ENCODE results near the gene ATXN7. TPM values are rescaled to one million over a fixed set of nuclear protein-coding genes. Genes with fewer than 3 reads are reported as not detected.

ATXN7 gene
- total RNA-seq, 1 donor from 2014 or later = 28.7 TPM

GRCh38 chr3:63908776-63909175, 45.1 kb downstream of the ATXN7 start:
- Mint-ChIP-seq H3K27me3 (ENCODE audit: low read depth) (no peaks in the 10 kb centered on the region), H3K27ac (no peak overlapping the region), H3K4me1 (peaks cover 17% of the 10 kb centered on the region), H3K36me3 (peaks cover 2% of the 10 kb centered on the region), H3K9me3 (no peaks in the 10 kb centered on the region), H3K4me3 (no peak overlapping the region)
- DNase-seq (ENCODE audit: low spot score in 2 of 2, unreplicated experiment in 2 of 2) = no peak
- TF ChIP-seq CTCF (IDR thresholded peaks at IDR 0.05; ENCODE audit: unreplicated experiment) = no peak

GRCh38 chr3:63909431-63909830, 45.8 kb downstream of the ATXN7 start:
- H3K4me1 Mint-ChIP-seq = peaks cover 22% of the 10 kb centered on the region
- no peaks in the 10 kb centered on the region for H3K27me3 Mint-ChIP-seq (ENCODE audit: low read depth)
- H3K36me3 Mint-ChIP-seq = peaks cover 2% of the 10 kb centered on the region
- DNase-seq (ENCODE audit: low spot score in 2 of 2, unreplicated experiment in 2 of 2) = no peak
- TF ChIP-seq CTCF (IDR thresholded peaks at IDR 0.05; ENCODE audit: unreplicated experiment) = no peak
- no peak overlapping the region for H3K4me3 Mint-ChIP-seq
- H3K27ac Mint-ChIP-seq = no peak overlapping the region
- H3K9me3 Mint-ChIP-seq = no peaks in the 10 kb centered on the region

GRCh38 chr3:63910001-63910400, 46.3 kb downstream of the ATXN7 start:
- Mint-ChIP-seq H3K4me1 (peaks cover 24% of the 10 kb centered on the region), H3K4me3 (no peak overlapping the region), H3K27ac (no peak overlapping the region), H3K36me3 (no peaks in the 10 kb centered on the region), H3K27me3 (ENCODE audit: low read depth) (no peaks in the 10 kb centered on the region), H3K9me3 (no peaks in the 10 kb centered on the region)
- no peak for TF ChIP-seq CTCF (IDR thresholded peaks at IDR 0.05; ENCODE audit: unreplicated experiment)
- no peak for DNase-seq (ENCODE audit: low spot score in 2 of 2, unreplicated experiment in 2 of 2)

- no peaks in the 10 kb centered on the region for H3K9me3 Mint-ChIP-seq
- H3K27me3 Mint-ChIP-seq (ENCODE audit: low read depth) = no peaks in the 10 kb centered on the region
- H3K4me1 Mint-ChIP-seq = peaks cover 24% of the 10 kb centered on the region
- peak overlapping the region; percentile 44 for H3K27ac Mint-ChIP-seq
- TF ChIP-seq CTCF (IDR thresholded peaks at IDR 0.05; ENCODE audit: unreplicated experiment) = no peak
- DNase-seq (ENCODE audit: low spot score in 2 of 2, unreplicated experiment in 2 of 2) = no peak
- H3K4me3 Mint-ChIP-seq = peak overlapping the region; percentile 79
- peaks cover 2% of the 10 kb centered on the region for H3K36me3 Mint-ChIP-seq
These were observed 47.2 kb downstream of the ATXN7 start for GRCh38 chr3:63910891-63911290.

- H3K36me3 Mint-ChIP-seq = peaks cover 5% of the 10 kb centered on the region
- no peak for TF ChIP-seq CTCF (IDR thresholded peaks at IDR 0.05; ENCODE audit: unreplicated experiment)
- no peak for DNase-seq (ENCODE audit: low spot score in 2 of 2, unreplicated experiment in 2 of 2)
- peaks cover 24% of the 10 kb centered on the region for H3K4me1 Mint-ChIP-seq
- H3K27ac Mint-ChIP-seq = peak overlapping the region; percentile 92
- no peaks in the 10 kb centered on the region for H3K9me3 Mint-ChIP-seq
- H3K4me3 Mint-ChIP-seq = peak overlapping the region; percentile 79
- H3K27me3 Mint-ChIP-seq (ENCODE audit: low read depth) = no peaks in the 10 kb centered on the region
These were observed 47.8 kb downstream of the ATXN7 start for GRCh38 chr3:63911509-63911872.
